Natural killer cell (primary cell): ENCODE data around the gene MB21D2. TPM values are rescaled to one million over a fixed set of nuclear protein-coding genes. Genes with fewer than 3 reads are reported as not detected.

ENCODE experiments used
- ATAC-seq, 3 donors: fragments of 150-1000 bp in 2 of 3; fragments of 200-7000 bp in 1 of 3; cut with Tn5 transposase; 1 replicate in 1 of 3; 2 replicates in 2 of 3; pipeline ENCODE4 v1.10.0; 2021; ENCODE audit warnings: mild to moderate bottlenecking in 2 of 3, moderate library complexity in 2 of 3
- DNase-seq, 2 donors: peaks; one replicate each; pipeline versions ENCODE4 v3.0.0 to v3.0.0-alpha.2; 2013 to 2021; ENCODE audit warnings: mixed read lengths in 1 of 2
- H3K27ac ChIP-seq: one replicate; pipeline ENCODE4 v1.5.1; 2013; ENCODE audit warnings: mild to moderate bottlenecking, low read length
- H3K27me3 ChIP-seq: one replicate; pipeline ENCODE4 v1.6.1; 2013; ENCODE audit warnings: low read length; ENCODE audit not compliant: control insufficient read depth, insufficient read depth
- H3K36me3 ChIP-seq: one replicate; pipeline ENCODE4 v1.6.1; 2013; ENCODE audit warnings: low read length; ENCODE audit not compliant: control insufficient read depth, insufficient read depth
- H3K4me1 ChIP-seq: one replicate; pipeline ENCODE4 v1.6.1; 2013; ENCODE audit warnings: low read length; ENCODE audit not compliant: control insufficient read depth, insufficient read depth
- H3K4me3 ChIP-seq: one replicate; pipeline ENCODE4 v1.5.1; 2013; ENCODE audit warnings: low read length
- H3K9me3 ChIP-seq: one replicate; pipeline ENCODE4 v1.6.1; 2013; ENCODE audit warnings: low read length; ENCODE audit not compliant: control insufficient read depth, insufficient read depth
- H3K27ac Mint-ChIP-seq, 2 donors: one replicate each; pipeline ENCODE4 v1.8.0; 2022; ENCODE audit warnings: mild to moderate bottlenecking in 2 of 2, mixed read lengths in 2 of 2, moderate library complexity in 1 of 2
- H3K27me3 Mint-ChIP-seq, 2 donors: one replicate each; pipeline ENCODE4 v1.8.0; 2022; ENCODE audit warnings: low read depth in 2 of 2, mixed read lengths in 2 of 2
- H3K36me3 Mint-ChIP-seq: one replicate; pipeline ENCODE4 v1.8.0; 2022; ENCODE audit warnings: mixed read lengths
- H3K4me1 Mint-ChIP-seq, 2 donors: one replicate each; pipeline ENCODE4 v1.8.0; 2022; ENCODE audit warnings: mixed read lengths in 2 of 2
- H3K4me3 Mint-ChIP-seq: one replicate; pipeline ENCODE4 v1.8.0; 2022; ENCODE audit warnings: mild to moderate bottlenecking, moderate library complexity, mixed read lengths
- H3K9me3 Mint-ChIP-seq, 2 donors: one replicate each; pipeline ENCODE4 v1.8.0; 2022; ENCODE audit warnings: mixed read lengths in 2 of 2
- WGBS: methylation state at CpG from one replicate; pipeline ENCODE4 v1.1.7; 2013; ENCODE audit warnings: missing lambda C conversion rate; ENCODE audit not compliant: insufficient coverage; 5-methylcytosine and 5-hydroxymethylcytosine counted together
- intact Hi-C: fragments of 100-400 bp; cut with micrococcal nuclease; formaldehyde crosslinking; loops from one replicate; pipeline ENCODE4 v1.14.2; 2022
- total RNA-seq, 4 donors: library from RNA; stranded (reverse); fragments of 120-200 nt in 1 of 4; gene quantifications; one replicate each; pipeline versions ENCODE4 v1.2.3 to v1.2.4, GENCODE V29; 2013 to 2022
- TF ChIP-seq, protein P1 (sequence below): fragments of 200-600 bp; IDR thresholded peaks from one replicate; pipeline ENCODE4 v1.8.0; 2022; ENCODE audit warnings: antibody characterized with exemption

The MB21D2 gene
- total RNA-seq, 3 donors from 2014 or later (not counting 1 experiment from before 2014, with no cell fraction given): 0.19 to 0.45 (median 0.27) TPM

DNA sequence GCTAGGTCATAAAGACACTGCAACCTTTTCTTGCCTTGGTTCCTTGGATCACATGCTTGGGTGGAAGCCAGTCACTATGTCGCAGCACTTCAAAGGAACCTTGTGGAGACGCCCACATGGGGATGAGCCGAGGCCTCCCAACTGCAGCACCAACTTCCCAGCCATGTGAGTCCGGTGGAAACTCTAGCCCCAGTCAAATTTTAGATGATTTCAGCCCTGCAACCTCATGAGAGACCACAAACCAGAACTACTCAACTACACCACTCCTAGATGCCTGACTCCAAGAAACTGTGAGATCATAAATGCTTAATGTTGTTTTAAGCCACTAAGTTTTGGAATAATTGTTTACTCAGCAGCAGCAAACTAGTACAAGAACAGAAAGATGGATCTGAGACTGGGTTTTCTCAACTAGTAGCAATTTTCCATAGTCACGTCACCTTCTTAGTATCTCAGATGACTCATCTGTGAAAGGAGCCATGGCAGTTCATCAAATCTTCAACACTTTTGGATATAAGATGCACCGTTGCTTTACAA lies 86.5 kb downstream of the MB21D2 start:
- intact Hi-C loops: no loop called here
- WGBS: 85% methylated on average over 5 of the region's 6 CpGs
- TF ChIP-seq, protein P1, sequence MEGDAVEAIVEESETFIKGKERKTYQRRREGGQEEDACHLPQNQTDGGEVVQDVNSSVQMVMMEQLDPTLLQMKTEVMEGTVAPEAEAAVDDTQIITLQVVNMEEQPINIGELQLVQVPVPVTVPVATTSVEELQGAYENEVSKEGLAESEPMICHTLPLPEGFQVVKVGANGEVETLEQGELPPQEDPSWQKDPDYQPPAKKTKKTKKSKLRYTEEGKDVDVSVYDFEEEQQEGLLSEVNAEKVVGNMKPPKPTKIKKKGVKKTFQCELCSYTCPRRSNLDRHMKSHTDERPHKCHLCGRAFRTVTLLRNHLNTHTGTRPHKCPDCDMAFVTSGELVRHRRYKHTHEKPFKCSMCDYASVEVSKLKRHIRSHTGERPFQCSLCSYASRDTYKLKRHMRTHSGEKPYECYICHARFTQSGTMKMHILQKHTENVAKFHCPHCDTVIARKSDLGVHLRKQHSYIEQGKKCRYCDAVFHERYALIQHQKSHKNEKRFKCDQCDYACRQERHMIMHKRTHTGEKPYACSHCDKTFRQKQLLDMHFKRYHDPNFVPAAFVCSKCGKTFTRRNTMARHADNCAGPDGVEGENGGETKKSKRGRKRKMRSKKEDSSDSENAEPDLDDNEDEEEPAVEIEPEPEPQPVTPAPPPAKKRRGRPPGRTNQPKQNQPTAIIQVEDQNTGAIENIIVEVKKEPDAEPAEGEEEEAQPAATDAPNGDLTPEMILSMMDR: no peak

DNA sequence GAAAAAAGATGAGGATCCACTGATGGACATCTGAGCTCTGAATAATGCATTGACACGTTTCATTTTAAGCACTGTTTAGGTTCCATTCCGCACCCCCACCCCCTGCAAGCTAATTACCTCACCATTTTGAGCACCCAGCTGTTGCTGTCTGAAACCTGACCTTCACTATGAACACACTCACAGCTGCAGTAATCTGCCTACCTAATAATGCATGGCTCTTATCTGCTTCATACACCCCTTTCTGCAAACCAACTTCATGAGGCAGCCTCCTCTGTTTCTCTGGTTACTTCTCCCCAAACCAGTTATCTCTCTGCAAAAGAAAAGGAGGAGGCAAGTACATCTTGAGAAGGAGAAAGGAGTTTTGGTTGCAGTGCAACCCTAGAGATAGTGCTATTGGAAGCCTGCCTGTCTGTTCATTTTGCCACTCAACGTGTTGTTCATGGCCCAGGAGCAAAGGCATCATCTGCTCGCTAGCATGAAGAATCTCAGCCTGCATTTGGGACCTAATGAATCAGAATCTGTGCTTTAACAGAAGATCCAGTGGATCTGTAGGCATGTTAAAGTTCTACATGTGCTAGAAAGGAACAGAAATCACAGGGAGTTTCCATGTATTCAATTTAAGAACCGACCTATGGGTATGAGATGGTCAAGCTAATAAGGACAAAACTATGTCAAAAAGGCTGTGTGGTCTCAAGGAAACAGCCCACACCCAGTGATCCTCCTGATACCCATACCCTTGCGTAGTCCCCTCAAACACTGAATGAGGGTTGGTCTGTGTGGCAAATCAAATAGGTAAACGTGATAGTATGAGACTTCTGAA lies 87.2 kb downstream of the MB21D2 start:
- Histone ChIP-seq H3K9me3 (no peaks in the 10 kb centered on the region), H3K4me3 (no peak overlapping the region), H3K27me3 (no peaks in the 10 kb centered on the region), H3K4me1 (no peaks in the 10 kb centered on the region), H3K36me3 (no peaks in the 10 kb centered on the region), H3K27ac (no peak overlapping the region)
- intact Hi-C loops: no loop called here
- WGBS: 77% methylated on average over 7 of the region's 7 CpGs
- H3K4me1 Mint-ChIP-seq: no peaks in the 10 kb centered on the region
- ATAC-seq (no peak), DNase-seq (no peak)
- H3K27ac Mint-ChIP-seq: no peak overlapping the region
- peaks cover 4 to 5% of the 10 kb centered on the region in 2 donors for H3K9me3 Mint-ChIP-seq
- no peaks in the 10 kb centered on the region for H3K27me3 Mint-ChIP-seq
- H3K36me3 Mint-ChIP-seq: no peaks in the 10 kb centered on the region
- no peak overlapping the region for H3K4me3 Mint-ChIP-seq
- TF ChIP-seq, protein P1: no peak

More for the DNA sequence above, 86.5 kb downstream of the MB21D2 start:
- DNase-seq: no peak
- Mint-ChIP-seq H3K4me1 (no peaks in the 10 kb centered on the region), H3K27me3 (no peaks in the 10 kb centered on the region), H3K36me3 (no peaks in the 10 kb centered on the region), H3K9me3 (peaks cover 4 to 5% of the 10 kb centered on the region in 2 donors), H3K4me3 (no peak overlapping the region), H3K27ac (no peak overlapping the region)
- ATAC-seq: no peak
- no peaks in the 10 kb centered on the region for H3K4me1 ChIP-seq
- H3K4me3 ChIP-seq: no peak overlapping the region
- no peak overlapping the region for H3K27ac ChIP-seq
- H3K9me3 ChIP-seq: no peaks in the 10 kb centered on the region
- H3K36me3 ChIP-seq: no peaks in the 10 kb centered on the region
- no peaks in the 10 kb centered on the region for H3K27me3 ChIP-seq

- 97% methylated on average over 7 of the region's 7 CpGs for WGBS
- Histone ChIP-seq H3K9me3 (no peaks in the 10 kb centered on the region), H3K27me3 (no peaks in the 10 kb centered on the region), H3K27ac (no peak overlapping the region), H3K36me3 (no peaks in the 10 kb centered on the region), H3K4me3 (no peak overlapping the region), H3K4me1 (no peaks in the 10 kb centered on the region)
- TF ChIP-seq, protein P1: no peak
- ATAC-seq: no peak
- no peak for DNase-seq
- intact Hi-C loops: no loop called here
- Mint-ChIP-seq H3K36me3 (no peaks in the 10 kb centered on the region), H3K9me3 (peaks cover 2 to 5% of the 10 kb centered on the region in 2 donors), H3K4me1 (no peaks in the 10 kb centered on the region), H3K27ac (no peak overlapping the region), H3K4me3 (no peak overlapping the region), H3K27me3 (no peaks in the 10 kb centered on the region)
Measured at GRCh38 chr3:192827863-192828594, 89.6 kb downstream of the MB21D2 start.
